GM19328 (cell line): ENCODE data around the gene GAS2L3.
"Not testable (repeated sequence)": the region's sequence is repeated elsewhere in the genome, so short reads cannot be mapped to it uniquely, and the experiment has no call there.

Source experiments
- ATAC-seq: cut with Tn5 transposase; IDR thresholded peaks from one replicate; pipeline ENCODE4 v1.9.1; 2021; ENCODE audit warnings: mild to moderate bottlenecking, moderate library complexity; ENCODE audit not compliant: unreplicated experiment

Gene GAS2L3

GRCh38 chr12:100574187-100575074, 947 bp downstream of the GAS2L3 start:
- no peak for ATAC-seq

- no peak for ATAC-seq
These were observed 3.0 kb downstream of the GAS2L3 start for GRCh38 chr12:100576331-100577036.

DNA sequence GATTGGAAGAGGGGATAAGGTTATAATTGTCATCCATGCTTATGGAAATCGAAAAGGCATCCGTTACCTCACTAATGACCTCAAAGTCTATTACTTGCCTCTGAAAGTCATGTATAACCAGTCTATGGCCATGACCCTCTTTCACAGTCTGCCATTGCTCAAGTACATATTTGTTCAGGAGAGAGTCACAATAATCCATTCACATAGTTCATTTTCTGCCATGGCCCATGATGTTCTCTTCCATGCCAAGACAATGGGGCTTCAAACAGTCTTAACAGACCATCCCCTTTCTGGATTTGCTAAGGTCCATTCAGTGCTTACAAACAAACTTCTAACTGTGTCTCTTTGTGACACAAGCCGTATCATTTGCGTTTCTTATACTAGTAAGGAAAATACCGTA, 5.4 kb downstream of the GAS2L3 start:
- no peak for ATAC-seq

- no peak for ATAC-seq
These were observed 6.4 kb downstream of the GAS2L3 start for GRCh38 chr12:100579844-100580243.

DNA sequence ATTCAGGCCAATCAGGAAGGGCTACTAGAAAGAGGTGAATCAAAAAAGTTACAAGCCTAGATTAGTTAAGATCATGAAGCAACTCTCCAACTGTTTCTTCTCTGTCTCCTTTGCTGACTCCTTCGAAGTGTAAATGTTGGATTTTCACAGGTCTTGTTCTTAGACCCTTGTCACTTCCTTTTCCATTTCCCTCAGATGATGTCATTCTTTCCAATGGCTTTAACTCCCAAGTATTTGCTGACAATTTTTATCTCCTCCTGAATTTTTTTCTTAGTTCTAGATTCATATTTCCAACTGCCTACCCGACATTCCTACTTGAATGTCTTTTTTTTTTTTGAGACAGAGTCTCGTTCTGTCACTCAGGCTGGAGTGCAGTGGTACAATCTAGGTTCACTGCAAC, 10.8 kb downstream of the GAS2L3 start:
- no peak for ATAC-seq

GRCh38 chr12:100591979-100592378, 18.5 kb downstream of the GAS2L3 start:
- no peak for ATAC-seq

- ATAC-seq, result no peak
These were observed 20.0 kb downstream of the GAS2L3 start for GRCh38 chr12:100593490-100593889.

DNA sequence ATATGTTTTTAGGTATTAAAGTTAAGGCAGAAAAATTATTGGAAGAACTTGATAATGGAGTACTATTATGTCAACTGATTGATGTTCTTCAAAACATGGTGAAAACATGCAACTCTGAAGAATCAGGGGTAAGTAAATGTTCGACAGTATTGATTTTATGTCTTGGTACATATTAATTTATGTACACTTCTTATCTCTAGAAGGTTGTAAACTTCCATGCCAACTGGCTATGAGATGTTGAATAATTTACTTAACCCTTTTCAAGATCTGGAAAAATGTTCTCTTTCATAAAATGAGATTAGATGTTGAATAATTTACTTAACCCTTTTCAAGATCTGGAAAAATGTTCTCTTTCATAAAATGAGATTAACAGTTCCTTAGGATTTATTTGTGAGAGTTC, 28.1 kb downstream of the GAS2L3 start:
- no peak for ATAC-seq

- ATAC-seq, result not testable (repeated sequence)
These were observed 29.5 kb downstream of the GAS2L3 start for GRCh38 chr12:100602997-100603396.

DNA sequence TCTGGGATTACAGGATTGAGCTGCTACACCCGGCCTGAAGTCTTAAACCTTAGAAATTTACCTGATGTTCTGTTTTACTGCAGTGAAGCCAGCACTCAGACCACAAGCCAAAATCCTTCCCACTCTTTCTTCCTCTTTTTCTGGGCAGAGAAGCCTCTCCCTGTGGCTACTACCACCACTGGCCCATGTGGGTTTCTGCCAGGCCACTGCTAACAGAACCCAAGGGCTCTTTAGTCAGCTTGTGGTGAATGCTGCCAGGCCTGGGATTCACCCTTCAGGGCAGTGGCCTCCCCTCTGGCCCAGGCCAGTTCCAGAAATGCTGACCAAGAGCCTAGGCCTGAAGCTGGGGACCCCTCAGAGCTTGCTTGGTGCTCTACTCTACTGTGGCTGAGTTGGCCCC, 35.3 kb downstream of the GAS2L3 start:
- no peak for ATAC-seq

- ATAC-seq, result no peak
These were observed 37.4 kb downstream of the GAS2L3 start for GRCh38 chr12:100610666-100611430.

- ATAC-seq, result no peak
These were observed 39.1 kb downstream of the GAS2L3 start for GRCh38 chr12:100612606-100613005.

GRCh38 chr12:100624571-100624970, 51.1 kb downstream of the GAS2L3 start:
- no peak for ATAC-seq

GRCh38 chr12:100632445-100632892, 59.0 kb downstream of the GAS2L3 start:
- no peak for ATAC-seq

DNA sequence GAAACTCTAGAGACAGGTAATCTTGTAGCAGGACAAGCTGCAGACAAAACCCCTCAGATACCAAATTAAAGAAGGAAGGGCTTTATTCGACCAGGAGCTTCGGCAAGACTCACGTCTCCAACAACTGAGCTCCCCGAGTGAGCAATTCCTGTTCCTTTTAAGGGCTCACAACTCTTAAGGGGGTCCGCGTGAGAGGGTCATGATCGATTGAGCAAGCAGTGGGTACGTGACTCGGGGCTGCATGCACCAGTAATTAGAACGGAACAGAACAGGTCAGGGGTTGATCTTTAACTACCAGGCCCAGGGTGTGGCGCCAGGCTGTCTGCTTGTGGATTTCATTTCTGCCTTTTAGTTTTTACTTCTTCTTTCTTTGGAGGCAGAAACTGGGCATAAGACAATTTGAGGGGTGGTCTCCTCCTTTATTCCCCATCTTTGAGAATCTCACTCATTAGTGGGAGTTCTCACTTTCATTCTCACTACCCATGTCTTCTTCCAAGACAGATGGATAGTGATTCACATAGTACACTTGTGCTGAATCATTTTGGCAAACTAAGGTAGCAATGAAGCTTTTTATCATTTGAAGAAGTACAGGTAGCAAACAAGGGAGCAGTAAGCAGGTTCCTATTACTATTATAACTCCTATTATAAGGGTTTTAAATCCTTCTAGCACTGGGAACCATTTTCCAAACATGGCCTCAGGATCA, 59.8 kb downstream of the GAS2L3 start:
- not testable (repeated sequence) for ATAC-seq

DNA sequence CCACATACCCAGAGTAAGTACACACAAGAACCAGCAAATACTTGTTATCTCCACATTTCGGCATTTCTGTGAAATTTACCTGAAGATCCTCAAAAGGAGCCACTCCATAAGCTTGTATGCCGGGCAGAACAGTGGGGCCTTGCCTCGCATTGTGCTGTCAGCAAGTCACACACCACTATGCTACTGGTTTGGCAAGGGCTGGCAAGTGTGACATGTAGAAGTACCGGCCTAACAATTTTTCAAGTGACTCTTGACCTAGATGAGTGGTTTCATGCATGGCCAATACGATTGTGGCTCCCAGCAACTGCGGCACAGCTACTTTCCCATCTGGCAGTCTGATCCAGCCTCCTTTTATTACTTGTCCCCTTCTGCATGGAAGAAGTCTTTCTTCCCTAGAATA, 69.8 kb downstream of the GAS2L3 start:
- ATAC-seq, result no peak

- no peak for ATAC-seq
These were observed 73.4 kb downstream of the GAS2L3 start for GRCh38 chr12:100646896-100647295.

- ATAC-seq, result no peak
These were observed 77.6 kb downstream of the GAS2L3 start for GRCh38 chr12:100651108-100651507.

- ATAC-seq, result no peak
These were observed 78.2 kb downstream of the GAS2L3 start for GRCh38 chr12:100651694-100652093.

DNA sequence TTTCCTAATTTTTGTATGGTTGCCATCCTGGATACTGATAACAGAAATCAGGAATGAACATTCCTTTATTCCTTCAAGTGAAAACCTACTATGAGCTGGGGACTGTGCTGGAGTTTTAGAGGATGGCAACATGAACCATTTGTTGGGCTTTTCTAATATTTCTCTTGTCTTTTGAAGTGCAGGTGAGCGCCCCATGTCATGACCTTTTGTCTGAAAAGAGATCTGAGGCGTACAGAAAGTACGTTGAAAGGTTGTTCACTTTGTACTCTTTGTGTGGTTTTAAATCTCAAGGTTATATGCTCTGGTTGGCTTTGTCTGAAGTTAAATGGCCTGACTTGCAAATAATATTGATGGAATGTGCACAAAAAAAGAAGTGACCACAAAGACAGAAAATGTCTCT, 79.0 kb downstream of the GAS2L3 start:
- ATAC-seq, result no peak

DNA sequence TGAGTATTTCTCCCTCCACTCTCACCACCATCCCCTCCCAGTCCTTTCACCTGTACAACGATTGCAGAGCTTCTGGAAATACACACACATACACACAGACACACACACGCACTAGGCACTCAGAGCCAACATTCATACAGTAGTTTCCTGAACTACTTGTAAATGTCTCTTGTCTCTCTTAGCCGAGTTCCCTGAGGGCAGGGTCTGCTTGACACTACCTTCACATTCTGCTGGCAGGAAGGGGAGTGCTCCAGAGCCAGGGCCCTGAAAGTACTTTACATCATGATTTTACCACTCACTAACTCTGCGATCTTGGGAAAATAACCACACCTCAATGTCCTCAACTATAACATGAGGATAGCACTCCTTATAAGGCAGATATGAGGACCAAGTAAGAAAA, 82.7 kb downstream of the GAS2L3 start:
- ATAC-seq, result no peak
